HFF-Myc (cell line): ENCODE measurements around the gene SMAD7.

ENCODE experiments used
- DNase-seq: peaks from one replicate; pipeline ENCODE4 v3.0.0-alpha.2; 2011; ENCODE audit warnings: low read depth; ENCODE audit errors: extremely low read depth
- H3K4me3 ChIP-seq: replicated peaks from 2 replicates; pipeline ENCODE4 v1.5.1; 2011; ENCODE audit warnings: low read depth, mild to moderate bottlenecking, control low read depth, low read length
- TF ChIP-seq, protein P1 (sequence below): IDR thresholded peaks from 2 replicates; pipeline ENCODE4 v1.5.1; 2012; ENCODE audit warnings: mild to moderate bottlenecking, low read depth, low read length, control low read depth; ENCODE audit errors: missing control alignments

Gene SMAD7

GRCh38 chr18:48898521-48898920, 52.2 kb downstream of the SMAD7 start:
- TF ChIP-seq, protein P1, sequence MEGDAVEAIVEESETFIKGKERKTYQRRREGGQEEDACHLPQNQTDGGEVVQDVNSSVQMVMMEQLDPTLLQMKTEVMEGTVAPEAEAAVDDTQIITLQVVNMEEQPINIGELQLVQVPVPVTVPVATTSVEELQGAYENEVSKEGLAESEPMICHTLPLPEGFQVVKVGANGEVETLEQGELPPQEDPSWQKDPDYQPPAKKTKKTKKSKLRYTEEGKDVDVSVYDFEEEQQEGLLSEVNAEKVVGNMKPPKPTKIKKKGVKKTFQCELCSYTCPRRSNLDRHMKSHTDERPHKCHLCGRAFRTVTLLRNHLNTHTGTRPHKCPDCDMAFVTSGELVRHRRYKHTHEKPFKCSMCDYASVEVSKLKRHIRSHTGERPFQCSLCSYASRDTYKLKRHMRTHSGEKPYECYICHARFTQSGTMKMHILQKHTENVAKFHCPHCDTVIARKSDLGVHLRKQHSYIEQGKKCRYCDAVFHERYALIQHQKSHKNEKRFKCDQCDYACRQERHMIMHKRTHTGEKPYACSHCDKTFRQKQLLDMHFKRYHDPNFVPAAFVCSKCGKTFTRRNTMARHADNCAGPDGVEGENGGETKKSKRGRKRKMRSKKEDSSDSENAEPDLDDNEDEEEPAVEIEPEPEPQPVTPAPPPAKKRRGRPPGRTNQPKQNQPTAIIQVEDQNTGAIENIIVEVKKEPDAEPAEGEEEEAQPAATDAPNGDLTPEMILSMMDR = no peak
- no peak overlapping the region for H3K4me3 ChIP-seq
- DNase-seq = no peak

DNA sequence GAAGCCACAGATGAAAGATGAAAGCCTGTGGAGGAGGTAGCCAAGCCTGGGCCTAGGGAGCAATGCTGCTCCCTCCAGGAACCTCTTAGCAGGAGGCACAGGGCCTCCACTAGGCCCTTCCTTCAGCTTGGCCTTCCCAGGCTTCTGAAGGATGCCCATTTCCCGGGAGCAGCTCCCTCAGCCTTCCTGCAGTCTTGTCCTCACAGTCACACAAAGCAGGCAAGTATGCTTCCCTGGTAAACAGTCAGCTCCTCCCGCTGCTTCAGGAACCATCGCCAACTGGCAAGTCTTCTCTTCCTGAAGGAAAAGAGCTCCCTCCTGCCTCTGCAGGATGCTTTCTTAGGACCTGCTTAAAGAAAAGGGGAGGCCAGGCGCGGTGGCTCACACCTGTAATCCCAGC, 53.2 kb downstream of the SMAD7 start:
- DNase-seq = no peak
- TF ChIP-seq, protein P1 = no peak
- H3K4me3 ChIP-seq = no peak overlapping the region

DNA sequence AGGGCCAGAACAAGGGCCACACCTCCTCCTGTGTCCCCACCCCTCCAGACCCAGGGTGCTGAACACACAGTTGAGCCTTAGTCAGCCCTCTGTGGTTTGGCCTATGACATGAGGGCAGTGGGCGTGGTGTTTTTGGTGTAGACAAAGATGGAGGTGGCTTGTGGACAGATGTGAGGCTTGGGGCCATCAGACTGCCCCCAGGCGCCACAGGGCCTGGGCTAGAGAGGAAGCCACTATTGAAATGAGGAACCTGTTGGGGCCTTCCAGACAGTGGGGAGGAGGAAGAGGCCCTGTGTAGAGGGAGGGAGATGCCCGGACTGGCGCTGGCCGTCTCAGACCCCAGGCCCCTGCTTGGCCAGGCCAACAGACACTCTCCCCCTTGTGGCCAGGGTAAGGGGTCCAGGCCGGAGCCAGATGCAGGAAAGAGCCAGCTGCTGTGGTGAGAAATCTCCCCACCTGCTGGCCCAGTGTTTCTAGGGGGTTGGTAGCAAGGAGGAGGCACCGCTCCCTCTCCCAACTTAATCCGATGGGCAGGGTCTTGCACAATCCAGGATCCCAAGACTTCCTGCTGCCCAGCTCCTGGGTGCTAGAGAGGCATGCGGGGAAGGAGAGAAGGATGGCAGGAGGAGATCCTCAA, 53.8 kb downstream of the SMAD7 start:
- no peak overlapping the region for H3K4me3 ChIP-seq
- TF ChIP-seq, protein P1 = peak; percentile 18
- DNase-seq = peak; percentile 32

GRCh38 chr18:48896326-48896874, 54.4 kb downstream of the SMAD7 start:
- DNase-seq = no peak
- TF ChIP-seq, protein P1 = no peak
- H3K4me3 ChIP-seq = no peak overlapping the region

DNA sequence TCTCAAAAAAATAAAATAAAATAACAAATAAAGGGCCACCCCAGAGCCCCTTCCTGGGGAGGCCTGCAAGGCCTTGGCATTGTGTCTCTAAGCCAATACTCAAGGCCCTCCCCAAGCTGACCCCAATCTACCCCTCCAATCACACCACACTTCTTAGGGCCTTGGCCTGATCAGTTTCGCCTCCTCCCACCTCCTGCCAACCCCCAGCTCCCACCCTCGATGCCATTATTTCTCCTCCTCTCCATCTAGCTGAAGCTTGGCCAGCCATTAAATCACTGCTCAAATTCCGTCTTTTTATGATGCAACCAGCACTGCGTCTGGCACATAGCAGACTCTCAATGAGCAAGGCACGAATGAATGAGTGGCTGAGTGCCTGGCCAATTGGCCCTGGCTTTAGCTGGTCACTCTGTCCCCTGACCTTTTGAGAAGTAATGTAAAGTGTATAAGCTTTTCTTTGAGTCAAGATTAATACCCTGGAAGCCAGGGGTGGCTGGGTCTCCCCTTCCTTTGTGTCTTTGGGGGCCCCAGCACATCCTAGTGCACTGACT, 55.9 kb downstream of the SMAD7 start:
- TF ChIP-seq, protein P1 = no peak
- no peak overlapping the region for H3K4me3 ChIP-seq
- no peak for DNase-seq

GRCh38 chr18:48893608-48894600, 56.9 kb downstream of the SMAD7 start:
- H3K4me3 ChIP-seq = no peak overlapping the region
- no peak for DNase-seq
- TF ChIP-seq, protein P1 = no peak
